ENCODE results near the gene SYT13. TPM values are rescaled to one million over a fixed set of nuclear protein-coding genes. Genes with fewer than 3 reads are reported as not detected.

Gene SYT13
- polyA plus RNA-seq, 1 donor (not counting 4 experiments of a cell fraction or from before 2014, with no cell fraction given), result not detected

DNA sequence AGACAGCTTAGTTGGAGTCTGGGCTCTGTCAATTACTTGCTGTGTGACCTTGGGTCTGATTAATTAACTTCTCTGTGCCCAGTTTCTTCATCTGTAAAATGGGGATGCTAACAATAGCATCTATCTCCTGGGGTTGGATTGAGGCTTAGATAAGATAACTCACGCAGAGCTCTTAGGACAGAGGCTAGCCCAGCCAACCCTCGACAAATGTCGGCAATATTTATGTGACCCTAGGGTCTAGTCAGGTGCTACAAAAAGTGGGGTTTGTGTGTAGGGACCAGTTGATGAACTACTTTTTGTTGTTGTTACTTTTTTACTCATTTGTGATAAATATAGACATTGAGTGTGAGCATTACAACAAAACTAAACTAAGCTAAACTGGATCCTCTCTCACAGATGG lies 22.4 kb downstream of the SYT13 start:
- Histone ChIP-seq H2AFZ (ENCODE audit: control insufficient read depth, low read length) (no peak overlapping the region), H3K27ac (ENCODE audit: control insufficient read depth, insufficient read depth, low read length) (no peak overlapping the region), H3K4me3 (ENCODE audit: control insufficient read depth in 2 of 3, extremely low read depth in 1 of 3, insufficient read depth in 2 of 3, low read depth in 1 of 3, low read length in 3 of 3) (no peak overlapping the region), H3K4me2 (ENCODE audit: control insufficient read depth, extremely low read depth, insufficient read depth, low read depth, low read length) (no peak overlapping the region), H3K9ac (ENCODE audit: control insufficient read depth, extremely low read depth, insufficient read depth, low read length) (no peak overlapping the region), H3K27me3 (ENCODE audit: control insufficient read depth, extremely low read depth, insufficient read depth, low read length) (no peaks in the 10 kb centered on the region), H3K9me3 (ENCODE audit: control insufficient read depth, low read depth, low read length) (no peaks in the 10 kb centered on the region), H3K4me1 (ENCODE audit: control insufficient read depth, extremely low read depth, insufficient read depth, low read length) (peaks cover 6% of the 10 kb centered on the region), H3K36me3 (ENCODE audit: control insufficient read depth in 2 of 2, extremely low read depth in 1 of 2, insufficient read depth in 2 of 2, low read length in 2 of 2) (no peaks in the 10 kb centered on the region), H4K20me1 (ENCODE audit: control insufficient read depth, extremely low read depth, insufficient read depth, low read length) (no peaks in the 10 kb centered on the region), H3K79me2 (ENCODE audit: control insufficient read depth, insufficient read depth, low read length) (no peaks in the 10 kb centered on the region), H3K9me1 (ENCODE audit: control insufficient read depth, extremely low read depth, insufficient read depth, low read length) (no peaks in the 10 kb centered on the region)
- no peak for FAIRE-seq
- dilution Hi-C loops (cut with MboI; ENCODE audit: extremely low pct_ligation_motif_present, low sequenced_read_pairs), result no loop called here
- DNase-seq (ENCODE audit: low read depth, low spot score), result no peak
- no peak for TF ChIP-seq EZH2 (IDR thresholded peaks at IDR 0.05; ENCODE audit: low read length)
- TF ChIP-seq, protein P1, sequence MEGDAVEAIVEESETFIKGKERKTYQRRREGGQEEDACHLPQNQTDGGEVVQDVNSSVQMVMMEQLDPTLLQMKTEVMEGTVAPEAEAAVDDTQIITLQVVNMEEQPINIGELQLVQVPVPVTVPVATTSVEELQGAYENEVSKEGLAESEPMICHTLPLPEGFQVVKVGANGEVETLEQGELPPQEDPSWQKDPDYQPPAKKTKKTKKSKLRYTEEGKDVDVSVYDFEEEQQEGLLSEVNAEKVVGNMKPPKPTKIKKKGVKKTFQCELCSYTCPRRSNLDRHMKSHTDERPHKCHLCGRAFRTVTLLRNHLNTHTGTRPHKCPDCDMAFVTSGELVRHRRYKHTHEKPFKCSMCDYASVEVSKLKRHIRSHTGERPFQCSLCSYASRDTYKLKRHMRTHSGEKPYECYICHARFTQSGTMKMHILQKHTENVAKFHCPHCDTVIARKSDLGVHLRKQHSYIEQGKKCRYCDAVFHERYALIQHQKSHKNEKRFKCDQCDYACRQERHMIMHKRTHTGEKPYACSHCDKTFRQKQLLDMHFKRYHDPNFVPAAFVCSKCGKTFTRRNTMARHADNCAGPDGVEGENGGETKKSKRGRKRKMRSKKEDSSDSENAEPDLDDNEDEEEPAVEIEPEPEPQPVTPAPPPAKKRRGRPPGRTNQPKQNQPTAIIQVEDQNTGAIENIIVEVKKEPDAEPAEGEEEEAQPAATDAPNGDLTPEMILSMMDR (optimal IDR thresholded peaks at IDR 0.05 in 1 of 3, IDR thresholded peaks at IDR 0.05 in 1 of 3, conservative IDR thresholded peaks at IDR 0.05 in 1 of 3; ENCODE audit: extremely low read depth in 1 of 3, insufficient read depth in 2 of 3, low read length in 3 of 3), result no peak

DNA sequence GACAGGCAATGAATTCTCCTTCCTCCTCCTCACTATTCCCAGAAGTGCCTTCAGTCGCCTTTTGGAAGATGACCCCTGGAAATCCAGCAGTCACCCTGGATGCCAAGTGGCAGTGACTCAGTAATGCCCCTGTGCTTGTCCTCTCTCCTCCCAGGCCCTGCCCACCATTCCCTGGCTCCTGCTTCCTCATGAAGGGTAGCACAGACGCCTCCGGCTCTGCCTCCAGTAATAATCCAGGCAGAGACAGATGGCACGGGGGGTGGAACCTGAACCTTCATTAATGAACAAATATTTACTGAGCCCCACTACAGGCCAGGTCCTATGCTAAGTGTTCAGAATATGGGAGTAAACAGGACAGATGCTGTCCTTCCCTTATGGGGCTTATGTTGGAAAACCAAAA lies 23.2 kb downstream of the SYT13 start:
- DNase-seq (ENCODE audit: low read depth, low spot score) (no peak), FAIRE-seq (no peak)
- Histone ChIP-seq H3K4me3 (ENCODE audit: control insufficient read depth in 2 of 3, extremely low read depth in 1 of 3, insufficient read depth in 2 of 3, low read depth in 1 of 3, low read length in 3 of 3) (no peak overlapping the region), H3K4me2 (ENCODE audit: control insufficient read depth, extremely low read depth, insufficient read depth, low read depth, low read length) (no peak overlapping the region), H3K4me1 (ENCODE audit: control insufficient read depth, extremely low read depth, insufficient read depth, low read length) (peaks cover 6% of the 10 kb centered on the region), H4K20me1 (ENCODE audit: control insufficient read depth, extremely low read depth, insufficient read depth, low read length) (no peaks in the 10 kb centered on the region), H3K27ac (ENCODE audit: control insufficient read depth, insufficient read depth, low read length) (no peak overlapping the region), H3K27me3 (ENCODE audit: control insufficient read depth, extremely low read depth, insufficient read depth, low read length) (no peaks in the 10 kb centered on the region), H3K36me3 (ENCODE audit: control insufficient read depth in 2 of 2, extremely low read depth in 1 of 2, insufficient read depth in 2 of 2, low read length in 2 of 2) (no peaks in the 10 kb centered on the region), H3K79me2 (ENCODE audit: control insufficient read depth, insufficient read depth, low read length) (no peaks in the 10 kb centered on the region), H3K9me3 (ENCODE audit: control insufficient read depth, low read depth, low read length) (no peaks in the 10 kb centered on the region), H3K9ac (ENCODE audit: control insufficient read depth, extremely low read depth, insufficient read depth, low read length) (no peak overlapping the region), H2AFZ (ENCODE audit: control insufficient read depth, low read length) (no peak overlapping the region), H3K9me1 (ENCODE audit: control insufficient read depth, extremely low read depth, insufficient read depth, low read length) (no peaks in the 10 kb centered on the region)
- TF ChIP-seq EZH2 (IDR thresholded peaks at IDR 0.05; ENCODE audit: low read length), result no peak
- TF ChIP-seq, protein P1 (optimal IDR thresholded peaks at IDR 0.05 in 1 of 3, IDR thresholded peaks at IDR 0.05 in 1 of 3, conservative IDR thresholded peaks at IDR 0.05 in 1 of 3; ENCODE audit: extremely low read depth in 1 of 3, insufficient read depth in 2 of 3, low read length in 3 of 3), result no peak
- dilution Hi-C loops (cut with MboI; ENCODE audit: extremely low pct_ligation_motif_present, low sequenced_read_pairs), result no loop called here

Measured in keratinocyte (primary cell).